Measurements from ENCODE around the gene AZGP1.
"Not testable (repeated sequence)": the region's sequence is repeated elsewhere in the genome, so short reads cannot be mapped to it uniquely, and the experiment has no call there.

Gene AZGP1

DNA sequence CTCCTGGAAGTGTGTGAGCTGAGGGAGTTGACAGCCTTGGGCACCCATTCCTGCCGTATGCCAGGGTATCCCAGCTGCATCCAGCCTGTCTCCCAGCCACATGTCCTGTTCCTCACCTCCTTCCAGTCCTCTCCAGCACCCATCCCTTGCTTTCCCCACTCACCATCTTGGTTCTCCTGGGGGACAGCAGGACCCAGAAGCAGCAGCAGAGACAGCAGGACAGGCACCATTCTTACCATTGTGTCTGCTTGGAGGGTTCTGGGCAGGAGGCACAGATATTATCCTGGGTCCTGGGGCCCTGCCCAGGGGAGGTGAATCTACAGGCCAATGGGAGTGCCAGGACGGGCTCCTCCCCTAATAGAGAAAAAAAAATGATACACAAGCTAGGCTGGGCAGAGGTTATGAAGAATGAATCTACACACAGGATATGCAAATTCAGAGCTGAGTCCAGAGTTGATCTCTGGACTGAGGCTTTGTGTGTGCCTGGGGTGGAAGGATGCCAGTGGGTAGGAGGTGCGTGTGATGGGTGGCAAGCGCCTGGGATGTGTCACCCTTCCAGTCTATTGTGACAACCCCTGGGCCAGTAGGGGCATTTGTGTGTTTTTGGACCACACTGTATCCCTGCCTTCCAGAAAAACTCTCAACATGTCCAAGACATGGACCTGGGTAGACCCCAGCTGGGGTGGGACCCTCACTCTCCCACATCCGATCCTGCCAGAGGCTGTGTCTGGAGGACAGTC, at the start of gene AZGP1:
TSS of gene AZGP1 (minus strand) at position 250 of the 740 bp plus-strand sequence. CDS start at position 239, 11 bp downstream.
- peak; percentile 97 for DNase-seq

- no peak for DNase-seq
Measured at GRCh38 chr7:100024020-100024619, 48.3 kb upstream of the AZGP1 start.

DNA sequence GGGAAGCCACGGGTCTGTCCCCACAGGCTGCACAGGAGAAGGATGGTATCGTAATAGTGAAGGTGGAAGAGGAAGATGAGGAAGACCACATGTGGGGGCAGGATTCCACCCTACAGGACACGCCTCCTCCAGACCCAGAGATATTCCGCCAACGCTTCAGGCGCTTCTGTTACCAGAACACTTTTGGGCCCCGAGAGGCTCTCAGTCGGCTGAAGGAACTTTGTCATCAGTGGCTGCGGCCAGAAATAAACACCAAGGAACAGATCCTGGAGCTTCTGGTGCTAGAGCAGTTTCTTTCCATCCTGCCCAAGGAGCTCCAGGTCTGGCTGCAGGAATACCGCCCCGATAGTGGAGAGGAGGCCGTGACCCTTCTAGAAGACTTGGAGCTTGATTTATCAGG, 47.7 kb upstream of the AZGP1 start:
- DNase-seq = no peak

- no peak for DNase-seq
Measured at GRCh38 chr7:100022621-100023020, 46.8 kb upstream of the AZGP1 start.

- no peak for DNase-seq
Measured at GRCh38 chr7:100021297-100021696, 45.5 kb upstream of the AZGP1 start.

- DNase-seq = no peak
Measured at GRCh38 chr7:100019908-100020307, 44.1 kb upstream of the AZGP1 start.

DNA sequence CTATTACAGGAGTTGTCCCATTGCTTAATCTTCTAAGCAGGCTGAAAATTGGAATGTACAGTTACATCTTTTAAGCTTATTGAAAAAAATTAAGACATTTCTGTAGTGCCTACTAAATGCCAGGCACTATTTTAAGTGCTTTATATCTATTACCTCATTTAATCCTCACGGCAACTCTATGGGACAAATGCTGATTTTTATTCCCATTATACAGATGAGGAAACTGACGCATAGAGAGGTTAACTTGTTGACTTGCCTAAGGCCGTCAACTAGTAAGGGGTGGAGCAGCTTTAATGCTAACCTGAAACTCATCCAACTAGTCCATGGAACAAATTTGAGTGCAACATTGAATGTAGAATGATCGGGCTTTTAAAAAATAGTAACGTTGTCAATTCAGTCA, 42.0 kb upstream of the AZGP1 start:
- DNase-seq = no peak

DNA sequence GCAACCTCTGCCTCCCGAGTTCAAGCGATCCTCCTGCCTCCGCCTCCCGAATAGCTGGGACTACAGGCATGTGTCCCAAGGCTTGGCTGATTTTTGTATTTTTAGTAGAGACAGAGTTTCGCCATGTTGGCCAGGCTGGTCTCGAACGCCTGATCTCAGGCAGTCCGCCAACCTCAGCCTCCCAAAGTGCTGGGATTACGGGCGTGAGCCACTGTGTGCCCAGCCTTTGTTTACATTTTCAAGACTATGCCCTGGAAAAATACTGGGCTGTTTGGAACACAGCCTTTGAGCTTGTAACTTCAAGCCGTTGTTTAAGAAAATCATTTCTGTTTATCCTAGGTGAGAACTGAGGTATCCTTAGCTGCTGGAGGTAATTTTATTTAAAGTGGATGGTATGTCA, 41.5 kb upstream of the AZGP1 start:
- DNase-seq = no peak

- DNase-seq = no peak
Measured at GRCh38 chr7:100016215-100016901, 40.5 kb upstream of the AZGP1 start.

GRCh38 chr7:100015232-100016214, 39.7 kb upstream of the AZGP1 start, which contains the start of gene ZKSCAN1:
Gene ZKSCAN1 (plus strand): TSS chr7:100015596. CDS start chr7:100023507, 7,911 bp downstream.
- DNase-seq = peak; percentile 86

DNA sequence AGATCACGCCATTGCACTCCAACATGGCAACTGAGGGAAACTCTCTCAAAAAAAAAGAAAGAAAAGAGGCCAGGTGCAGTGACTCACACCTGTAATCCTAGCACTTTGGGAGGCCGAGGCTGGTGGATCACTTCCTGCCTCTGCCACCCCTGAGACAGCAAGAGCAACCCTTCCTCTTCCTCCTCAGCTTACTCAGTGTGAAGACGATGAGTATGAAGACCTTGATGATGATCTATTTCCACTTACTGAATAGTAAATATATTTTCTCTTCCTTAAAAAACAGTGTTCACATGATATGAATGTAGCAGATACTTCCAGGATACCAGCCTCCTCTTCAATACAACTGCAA, 37.5 kb upstream of the AZGP1 start:
- no peak for DNase-seq

DNA sequence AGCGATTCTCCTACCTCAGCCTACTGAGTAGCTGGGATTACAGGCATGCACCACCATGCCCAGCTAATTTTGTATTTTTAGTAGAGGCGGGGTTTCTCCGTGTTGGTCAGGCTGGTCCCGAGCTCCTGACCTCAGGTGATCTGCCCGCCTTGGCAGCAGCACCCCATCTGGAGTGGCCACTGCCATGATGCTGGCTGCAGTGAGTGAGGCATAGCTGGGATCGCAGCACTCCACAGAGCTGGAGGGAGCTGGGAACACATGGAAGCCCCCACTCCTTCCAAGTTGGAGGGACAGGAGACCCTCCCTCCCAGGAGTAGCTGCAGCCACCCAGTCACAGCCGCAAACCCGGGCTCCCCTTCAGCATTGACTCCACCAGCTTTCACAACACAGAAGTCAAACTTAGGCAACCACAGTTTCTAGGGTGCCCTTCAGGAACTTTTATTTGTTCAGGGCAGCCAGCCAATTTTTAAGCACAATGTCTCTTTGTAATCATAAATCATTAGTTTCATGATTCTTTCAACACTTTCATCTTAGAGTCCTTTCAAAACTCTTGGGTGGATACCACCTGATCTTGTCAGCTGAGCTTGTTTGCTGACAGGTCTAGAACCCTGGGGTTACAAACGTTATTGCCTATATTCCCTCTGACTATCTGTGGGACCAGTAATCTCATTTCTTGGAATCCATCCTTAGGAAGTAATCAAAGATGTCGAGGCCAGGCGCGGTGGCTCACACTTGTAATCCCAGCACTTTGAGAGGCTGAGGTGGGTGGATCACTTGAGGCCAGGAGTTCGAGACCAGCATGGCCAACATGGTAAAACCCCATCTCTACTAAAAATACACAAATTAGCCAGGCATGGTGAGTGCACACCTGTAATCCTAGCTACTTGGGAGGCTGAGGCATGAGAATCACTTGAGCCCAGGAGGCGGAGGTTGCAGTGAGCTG, 36.8 kb upstream of the AZGP1 start:
- DNase-seq = not testable (repeated sequence)

DNA sequence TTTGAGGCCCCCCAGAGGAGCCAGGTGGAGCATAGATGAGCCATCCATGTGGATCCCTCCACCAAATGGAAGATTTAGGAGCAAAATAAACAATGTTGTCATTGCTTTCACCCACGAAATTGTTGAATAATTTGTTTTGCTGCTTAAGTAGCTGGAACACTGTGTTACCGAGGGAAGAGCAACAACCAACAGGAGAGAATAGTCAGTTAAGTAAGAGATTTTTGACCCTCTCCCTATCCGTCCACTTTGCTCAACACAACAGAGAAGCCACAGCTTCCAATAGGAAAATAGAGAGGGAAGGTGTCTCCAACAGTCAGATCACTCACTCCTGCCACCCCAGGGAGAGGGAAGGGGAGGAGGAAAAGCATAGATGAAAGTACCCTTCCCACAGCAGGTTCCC, 35.7 kb upstream of the AZGP1 start:
- no peak for DNase-seq

DNA sequence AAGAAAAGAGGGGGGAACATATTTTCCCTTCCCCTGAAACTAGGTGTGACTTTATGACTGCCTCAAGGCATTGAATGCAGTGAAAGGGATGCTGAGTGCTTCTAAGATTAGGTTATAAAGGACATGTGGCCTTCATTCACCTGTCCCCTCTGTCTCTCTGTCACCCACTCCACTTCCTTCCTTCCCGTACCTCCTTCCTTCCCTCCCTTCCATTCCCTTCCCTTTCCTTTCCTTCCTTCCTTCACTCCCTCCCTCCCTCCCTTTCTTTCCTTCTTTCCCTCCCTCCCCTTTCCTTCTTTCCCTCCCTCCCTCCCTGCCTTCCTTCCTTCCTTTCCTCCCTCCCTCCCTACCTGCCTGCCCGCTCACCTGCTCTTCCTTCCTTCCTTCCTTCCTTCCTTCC, 35.1 kb upstream of the AZGP1 start:
- DNase-seq = no peak

GRCh38 chr7:100009952-100010351, 34.1 kb upstream of the AZGP1 start:
- not testable (repeated sequence) for DNase-seq

- DNase-seq = no peak
Measured at GRCh38 chr7:100008525-100008924, 32.7 kb upstream of the AZGP1 start.

- no peak for DNase-seq
Measured at GRCh38 chr7:100007887-100008286, 32.1 kb upstream of the AZGP1 start.

- no peak for DNase-seq
Measured at GRCh38 chr7:100003711-100004661, 28.2 kb upstream of the AZGP1 start.

GRCh38 chr7:100000239-100000638, 24.4 kb upstream of the AZGP1 start:
- no peak for DNase-seq

DNA sequence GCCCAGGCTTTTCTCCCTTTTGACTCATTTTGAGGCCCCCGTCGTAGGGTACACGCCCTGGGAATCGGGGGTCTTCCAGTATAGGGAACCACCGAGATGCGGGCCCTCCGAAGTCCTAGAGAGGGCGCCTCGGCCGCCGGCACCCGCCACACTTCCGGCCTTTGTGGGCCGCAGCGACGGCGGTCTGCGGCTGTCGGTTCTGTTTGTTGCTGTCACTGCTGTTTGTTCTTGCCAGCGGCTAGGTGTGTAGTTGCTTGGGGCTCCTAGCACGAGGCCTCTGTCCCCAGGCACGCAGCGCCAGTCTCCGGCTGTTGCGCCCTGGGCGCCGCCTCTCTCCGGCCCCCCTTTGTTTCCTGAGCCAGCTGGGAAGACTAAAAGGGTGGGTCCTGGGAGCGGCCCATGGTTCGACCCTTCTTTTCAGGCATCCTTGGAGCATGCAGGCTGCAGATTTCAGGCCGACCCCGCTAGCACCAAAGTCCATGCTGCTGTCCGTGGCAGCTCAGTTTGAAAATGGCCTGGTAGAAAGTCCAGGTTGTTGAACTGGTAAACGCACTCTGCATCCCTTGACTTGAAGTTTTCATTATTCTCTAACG, 21.8 kb upstream of the AZGP1 start:
- no peak for DNase-seq

All from NCI-H526 treated with DMSO at 0.1 percent for 48 hours (cell line).